Measurements from ENCODE around the gene LAMTOR4. TPM values are rescaled to one million over a fixed set of nuclear protein-coding genes. Genes with fewer than 3 reads are reported as not detected.

LAMTOR4 gene
- total RNA-seq, 3 donors from 2014 or later = 154 to 285 (median 207) TPM

- H3K36me3 ChIP-seq = no peaks in the 10 kb centered on the region
Measured at GRCh38 chr7:100102950-100103840, 45.5 kb upstream of the LAMTOR4 start.

GRCh38 chr7:100105534-100105933 is 43.2 kb upstream of the LAMTOR4 start:
- intact Hi-C loops (cut with DNase I; ENCODE audit: low total_unique reads) = no loop called here
- Histone ChIP-seq H3K36me3 (no peaks in the 10 kb centered on the region), H3K27ac (no peak overlapping the region), H3K4me3 (no peak overlapping the region), H3K9me3 (no peaks in the 10 kb centered on the region), H3K4me1 (peaks cover 0 to 6% of the 10 kb centered on the region in 2 donors), H3K27me3 (no peaks in the 10 kb centered on the region)
- TF ChIP-seq POLR2A (IDR thresholded peaks at IDR 0.05) = no peak
- no peak for TF ChIP-seq CTCF (IDR thresholded peaks at IDR 0.05)
- TF ChIP-seq POLR2AphosphoS5 (IDR thresholded peaks at IDR 0.05) = no peak
- DNase-seq (ENCODE audit: low spot score in 2 of 2) = no peak

More at GRCh38 chr7:100102950-100103840, 45.5 kb upstream of the LAMTOR4 start:
- no peaks in the 10 kb centered on the region for H3K27me3 ChIP-seq
- no peak overlapping the region for H3K4me3 ChIP-seq
- peaks cover 0 to 18% of the 10 kb centered on the region in 2 donors for H3K4me1 ChIP-seq
- no peak for DNase-seq (ENCODE audit: low spot score in 2 of 2)
- H3K9me3 ChIP-seq = no peaks in the 10 kb centered on the region
- TF ChIP-seq POLR2AphosphoS5 (IDR thresholded peaks at IDR 0.05) (no peak), POLR2A (IDR thresholded peaks at IDR 0.05) (no peak), CTCF (IDR thresholded peaks at IDR 0.05) (no peak)
- intact Hi-C loops (cut with DNase I; ENCODE audit: low total_unique reads) = no loop called here
- H3K27ac ChIP-seq = no peak overlapping the region

- Histone ChIP-seq H3K36me3 (no peaks in the 10 kb centered on the region), H3K4me1 (peaks cover 0 to 6% of the 10 kb centered on the region in 2 donors), H3K27ac (no peak overlapping the region), H3K4me3 (no peak overlapping the region), H3K27me3 (no peaks in the 10 kb centered on the region), H3K9me3 (no peaks in the 10 kb centered on the region)
- DNase-seq (ENCODE audit: low spot score in 2 of 2) = no peak
- no peak for TF ChIP-seq POLR2AphosphoS5 (IDR thresholded peaks at IDR 0.05)
- TF ChIP-seq CTCF (IDR thresholded peaks at IDR 0.05) = no peak
- TF ChIP-seq POLR2A (IDR thresholded peaks at IDR 0.05) = no peak
- intact Hi-C loops (cut with DNase I; ENCODE audit: low total_unique reads) = no loop called here
Measured at GRCh38 chr7:100106633-100107032, 42.1 kb upstream of the LAMTOR4 start.

- intact Hi-C loops (cut with DNase I; ENCODE audit: low total_unique reads) = no loop called here
- Histone ChIP-seq H3K4me1 (peaks cover 0 to 5% of the 10 kb centered on the region in 2 donors), H3K27me3 (no peaks in the 10 kb centered on the region), H3K27ac (no peak overlapping the region), H3K4me3 (no peak overlapping the region), H3K9me3 (no peaks in the 10 kb centered on the region), H3K36me3 (no peaks in the 10 kb centered on the region)
- no peak for DNase-seq (ENCODE audit: low spot score in 2 of 2)
- TF ChIP-seq POLR2A (IDR thresholded peaks at IDR 0.05) = no peak
- no peak for TF ChIP-seq CTCF (IDR thresholded peaks at IDR 0.05)
- TF ChIP-seq POLR2AphosphoS5 (IDR thresholded peaks at IDR 0.05) = no peak
Measured at GRCh38 chr7:100107125-100107737, 41.5 kb upstream of the LAMTOR4 start.

- no peaks in the 10 kb centered on the region for H3K27me3 ChIP-seq
- H3K27ac ChIP-seq = no peak overlapping the region
- no peak for DNase-seq (ENCODE audit: low spot score in 2 of 2)
- no peak overlapping the region for H3K4me3 ChIP-seq
- intact Hi-C loops (cut with DNase I; ENCODE audit: low total_unique reads) = no loop called here
- TF ChIP-seq CTCF (IDR thresholded peaks at IDR 0.05) (no peak), POLR2AphosphoS5 (IDR thresholded peaks at IDR 0.05) (no peak), POLR2A (IDR thresholded peaks at IDR 0.05) (no peak)
- H3K4me1 ChIP-seq = no peaks in the 10 kb centered on the region
- H3K9me3 ChIP-seq = no peaks in the 10 kb centered on the region
- no peaks in the 10 kb centered on the region for H3K36me3 ChIP-seq
Measured at GRCh38 chr7:100107890-100108289, 40.8 kb upstream of the LAMTOR4 start.

Data from breast epithelium (tissue), 4 donors.